HUES64 (cell line): ENCODE data around the gene EPM2A.
A peak's percentile ranks its signal among the peaks of the same experiment; 100 is the strongest.

Source experiments
- H3K27ac ChIP-seq: 2 replicates; pipeline ENCODE4 v1.7.0; 2013; ENCODE audit warnings: low read depth, low read length, inconsistent platforms
- H3K27me3 ChIP-seq: 2 replicates; pipeline ENCODE4 v1.6.1; 2013; ENCODE audit warnings: mild to moderate bottlenecking, low read length; ENCODE audit not compliant: insufficient read depth
- H3K36me3 ChIP-seq: 2 replicates; pipeline ENCODE4 v1.6.1; 2013; ENCODE audit warnings: mild to moderate bottlenecking, low read length; ENCODE audit not compliant: insufficient read depth
- H3K4me1 ChIP-seq: 2 replicates; pipeline ENCODE4 v1.6.1; 2013; ENCODE audit warnings: mild to moderate bottlenecking, low read length, moderate library complexity; ENCODE audit not compliant: insufficient read depth
- H3K4me3 ChIP-seq: 2 replicates; pipeline ENCODE4 v1.5.1; 2013; ENCODE audit warnings: mild to moderate bottlenecking, low read length, moderate library complexity
- H3K9ac ChIP-seq: 2 replicates; pipeline ENCODE4 v1.6.1; 2013; ENCODE audit warnings: mild to moderate bottlenecking, low read depth, low read length
- H3K9me3 ChIP-seq: 2 replicates; pipeline ENCODE4 v1.6.1; 2013; ENCODE audit warnings: low read depth, low read length; ENCODE audit not compliant: insufficient read depth
- WGBS: fragments of 150-250, 120-280 bp; methylation state at CpG from one replicate; pipeline ENCODE4 v1.1.7; 2013; ENCODE audit warnings: missing lambda C conversion rate; 5-methylcytosine and 5-hydroxymethylcytosine counted together

Gene EPM2A

GRCh38 chr6:145633981-145634627 lies 101.2 kb downstream of the EPM2A start:
- Histone ChIP-seq H3K36me3 (no peaks in the 10 kb centered on the region), H3K4me3 (peak overlapping the region; percentile 4; the same call in 1 of the 2 replicates), H3K9ac (no peak overlapping the region), H3K27ac (no peak overlapping the region), H3K27me3 (no peaks in the 10 kb centered on the region), H3K9me3 (no peaks in the 10 kb centered on the region), H3K4me1 (peaks cover 4% of the 10 kb centered on the region; the same call in 1 of the 2 replicates)
- 47% methylated on average over 11 of the region's 11 CpGs for WGBS

DNA sequence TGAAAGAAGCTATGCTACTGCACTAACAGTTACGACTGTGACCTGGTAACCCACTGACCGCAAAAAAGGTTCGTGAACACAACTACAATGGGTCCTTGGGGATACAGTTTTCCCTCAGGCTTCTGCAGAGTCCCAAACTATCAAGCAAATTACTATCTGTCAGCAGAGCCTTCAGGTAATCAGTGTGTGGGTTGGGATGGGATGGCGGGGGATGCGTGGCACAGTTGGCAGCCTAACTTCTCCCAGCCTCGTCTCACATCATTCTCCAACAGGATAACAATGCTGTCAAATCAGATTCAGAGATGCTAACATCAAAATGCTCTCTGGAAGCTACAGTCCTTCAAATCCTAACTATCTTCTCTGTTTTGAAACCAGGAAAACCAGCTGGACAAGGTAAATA lies 102.3 kb downstream of the EPM2A start:
- H3K36me3 ChIP-seq, result no peaks in the 10 kb centered on the region
- H3K4me1 ChIP-seq, result peaks cover 4% of the 10 kb centered on the region; the same call in 1 of the 2 replicates
- H3K27ac ChIP-seq, result no peak overlapping the region
- H3K9me3 ChIP-seq, result no peaks in the 10 kb centered on the region
- WGBS, result 94% methylated on average over 5 of the region's 6 CpGs
- no peak overlapping the region for H3K4me3 ChIP-seq
- H3K27me3 ChIP-seq, result no peaks in the 10 kb centered on the region
- H3K9ac ChIP-seq, result no peak overlapping the region

DNA sequence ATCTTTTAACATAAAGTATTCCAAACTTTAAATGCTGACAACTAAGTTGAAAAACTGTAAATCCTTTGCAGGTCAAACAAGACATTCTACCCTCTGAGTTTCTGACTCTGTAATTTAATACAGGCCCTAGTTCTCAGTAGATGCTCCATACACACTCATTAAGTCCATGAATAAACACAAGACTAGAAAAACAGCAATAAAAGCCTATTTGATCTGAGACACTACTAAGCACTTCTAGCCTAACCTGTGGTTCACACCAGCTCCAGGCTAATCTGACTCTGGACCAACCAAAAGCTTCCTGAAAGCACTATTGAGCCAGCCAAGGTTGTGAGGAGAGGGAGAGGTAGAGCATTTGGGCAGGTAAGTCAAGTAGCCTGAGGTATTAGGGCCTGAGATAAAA lies 103.9 kb downstream of the EPM2A start:
- no peak overlapping the region for H3K4me3 ChIP-seq
- no peak overlapping the region for H3K9ac ChIP-seq
- peaks cover 4% of the 10 kb centered on the region; the same call in 1 of the 2 replicates for H3K4me1 ChIP-seq
- no peaks in the 10 kb centered on the region for H3K27me3 ChIP-seq
- no peak overlapping the region for H3K27ac ChIP-seq
- no peaks in the 10 kb centered on the region for H3K9me3 ChIP-seq
- no peaks in the 10 kb centered on the region for H3K36me3 ChIP-seq

DNA sequence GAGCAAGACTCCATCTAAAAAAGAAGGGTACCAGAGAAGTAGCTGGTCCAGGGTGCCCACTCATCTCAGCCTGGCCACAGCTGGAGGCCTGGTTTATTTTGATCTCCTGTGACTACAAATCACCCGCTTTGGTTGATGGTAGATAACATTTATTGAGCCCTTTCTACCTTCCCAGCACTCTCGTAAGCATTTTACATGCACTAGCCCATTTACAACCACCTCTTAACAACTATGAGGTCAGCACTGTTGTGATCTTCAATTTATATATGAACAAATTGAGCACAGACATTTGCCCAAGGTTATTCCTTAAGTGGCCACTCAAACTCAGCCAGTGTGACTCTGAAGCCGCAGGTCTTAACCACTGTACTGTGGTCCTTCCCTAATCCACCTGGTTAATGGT lies 104.7 kb downstream of the EPM2A start:
- peaks cover 4% of the 10 kb centered on the region; the same call in 1 of the 2 replicates for H3K4me1 ChIP-seq
- H3K9ac ChIP-seq, result no peak overlapping the region
- H3K4me3 ChIP-seq, result no peak overlapping the region
- H3K36me3 ChIP-seq, result no peaks in the 10 kb centered on the region
- H3K27ac ChIP-seq, result no peak overlapping the region
- no peaks in the 10 kb centered on the region for H3K27me3 ChIP-seq
- H3K9me3 ChIP-seq, result no peaks in the 10 kb centered on the region
- WGBS, result 96% methylated on average over 3 of the region's 3 CpGs

GRCh38 chr6:145629478-145629877 lies 105.8 kb downstream of the EPM2A start:
- 81% methylated on average over 4 of the region's 4 CpGs for WGBS
- Histone ChIP-seq H3K27me3 (no peaks in the 10 kb centered on the region), H3K4me1 (peaks cover 4% of the 10 kb centered on the region; the same call in 1 of the 2 replicates), H3K9ac (no peak overlapping the region), H3K9me3 (no peaks in the 10 kb centered on the region), H3K27ac (no peak overlapping the region), H3K4me3 (no peak overlapping the region), H3K36me3 (no peaks in the 10 kb centered on the region)

- H3K4me3 ChIP-seq, result no peak overlapping the region
- peaks cover 4% of the 10 kb centered on the region; the same call in 1 of the 2 replicates for H3K4me1 ChIP-seq
- no peaks in the 10 kb centered on the region for H3K36me3 ChIP-seq
- no peak overlapping the region for H3K27ac ChIP-seq
- no peaks in the 10 kb centered on the region for H3K27me3 ChIP-seq
- H3K9ac ChIP-seq, result no peak overlapping the region
- WGBS, result 97% methylated on average over 17 of the region's 17 CpGs
- no peaks in the 10 kb centered on the region for H3K9me3 ChIP-seq
These were observed 107.9 kb downstream of the EPM2A start for GRCh38 chr6:145627451-145627850.

- no peak overlapping the region for H3K4me3 ChIP-seq
- H3K4me1 ChIP-seq, result peaks cover 4% of the 10 kb centered on the region; the same call in 1 of the 2 replicates
- no peaks in the 10 kb centered on the region for H3K36me3 ChIP-seq
- WGBS, result 96% methylated on average over 7 of the region's 7 CpGs
- no peaks in the 10 kb centered on the region for H3K27me3 ChIP-seq
- H3K9ac ChIP-seq, result no peak overlapping the region
- H3K27ac ChIP-seq, result no peak overlapping the region
- H3K9me3 ChIP-seq, result no peaks in the 10 kb centered on the region
These were observed 108.5 kb downstream of the EPM2A start for GRCh38 chr6:145626857-145627256.

GRCh38 chr6:145623231-145623630 lies 112.1 kb downstream of the EPM2A start:
- Histone ChIP-seq H3K4me3 (no peak overlapping the region), H3K9me3 (no peaks in the 10 kb centered on the region), H3K4me1 (no peaks in the 10 kb centered on the region), H3K36me3 (no peaks in the 10 kb centered on the region), H3K9ac (no peak overlapping the region), H3K27ac (no peak overlapping the region), H3K27me3 (no peaks in the 10 kb centered on the region)
- 93% methylated on average over 1 of the region's 1 CpG for WGBS

- Histone ChIP-seq H3K36me3 (no peaks in the 10 kb centered on the region), H3K4me1 (no peaks in the 10 kb centered on the region), H3K9me3 (no peaks in the 10 kb centered on the region), H3K4me3 (no peak overlapping the region), H3K27ac (no peak overlapping the region), H3K27me3 (no peaks in the 10 kb centered on the region), H3K9ac (no peak overlapping the region)
- no CpG with 5 or more reads among the region's 1 CpG for WGBS
These were observed 113.5 kb downstream of the EPM2A start for GRCh38 chr6:145621776-145622175.

DNA sequence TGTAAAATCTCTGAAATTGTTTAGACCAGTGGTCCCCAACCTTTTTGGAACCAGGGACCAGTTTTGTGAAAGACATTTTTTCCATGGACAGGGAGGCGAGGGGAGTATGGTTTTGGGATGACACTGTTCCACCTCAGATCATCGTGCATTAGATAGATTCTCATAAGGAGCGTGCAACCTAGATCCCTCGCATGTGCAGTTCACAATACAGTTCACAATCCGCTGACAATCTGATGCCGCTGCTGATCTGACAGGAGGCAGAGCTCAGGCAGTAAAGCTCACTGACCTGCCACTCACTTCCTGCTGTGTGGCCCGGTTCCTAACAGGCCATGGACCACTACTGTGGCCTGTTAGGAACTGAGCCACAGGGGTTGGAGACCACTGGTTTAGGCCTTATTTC lies 115.2 kb downstream of the EPM2A start:
- Histone ChIP-seq H3K4me3 (no peak overlapping the region), H3K27ac (no peak overlapping the region), H3K9me3 (no peaks in the 10 kb centered on the region), H3K4me1 (no peaks in the 10 kb centered on the region), H3K36me3 (no peaks in the 10 kb centered on the region), H3K27me3 (no peaks in the 10 kb centered on the region), H3K9ac (no peak overlapping the region)
- WGBS, result 96% methylated on average over 7 of the region's 7 CpGs

DNA sequence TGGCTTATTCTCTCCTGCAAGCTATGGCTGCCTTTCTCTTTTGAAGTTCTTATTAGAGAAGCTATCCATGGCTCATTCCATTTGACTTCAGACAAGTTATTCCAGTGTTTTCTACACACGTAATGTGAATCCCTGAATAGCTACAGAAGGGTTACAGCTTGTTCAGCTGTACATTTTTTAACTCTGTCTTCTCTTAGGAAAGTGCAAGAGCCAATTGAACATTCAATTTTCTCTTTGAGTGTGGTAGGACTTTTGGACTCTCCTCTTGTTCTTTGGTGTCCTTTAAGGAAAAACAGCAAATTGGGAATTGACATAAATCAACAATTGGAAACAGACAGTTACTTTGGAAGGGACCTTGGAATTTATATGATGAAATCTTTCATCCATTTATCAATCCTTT lies 125.8 kb downstream of the EPM2A start:
- Histone ChIP-seq H3K27ac (no peak overlapping the region), H3K9ac (no peak overlapping the region), H3K27me3 (no peaks in the 10 kb centered on the region), H3K36me3 (no peaks in the 10 kb centered on the region), H3K4me1 (no peaks in the 10 kb centered on the region), H3K4me3 (no peak overlapping the region), H3K9me3 (no peaks in the 10 kb centered on the region)
- WGBS, result 100% methylated on average over 1 of the region's 1 CpG

DNA sequence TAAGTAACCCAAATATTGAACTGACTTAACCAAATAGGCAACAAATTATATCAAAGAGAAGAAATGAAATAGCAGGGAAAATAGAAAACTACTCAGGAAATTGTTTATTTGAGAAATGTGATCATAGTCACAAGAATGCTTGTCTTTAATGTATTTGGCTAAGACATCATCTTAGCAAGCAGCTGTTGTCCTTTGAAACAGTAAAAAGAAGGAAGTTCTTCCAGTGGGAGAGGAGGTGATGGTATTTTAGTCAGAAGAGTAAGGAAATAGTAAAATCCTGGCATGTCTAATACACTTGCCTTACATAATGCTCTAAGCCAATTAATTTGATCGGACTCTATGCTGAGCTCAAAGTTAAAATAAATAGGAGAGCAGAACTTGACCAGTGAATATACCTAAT lies 126.5 kb downstream of the EPM2A start:
- WGBS, result 100% methylated on average over 1 of the region's 1 CpG
- Histone ChIP-seq H3K27me3 (no peaks in the 10 kb centered on the region), H3K4me1 (no peaks in the 10 kb centered on the region), H3K9me3 (no peaks in the 10 kb centered on the region), H3K36me3 (no peaks in the 10 kb centered on the region), H3K27ac (no peak overlapping the region), H3K4me3 (no peak overlapping the region), H3K9ac (no peak overlapping the region)
